Left ventricle myocardium superior (tissue), 1 donor: ENCODE measurements around the gene PLXNA4. TPM values are rescaled to one million over a fixed set of nuclear protein-coding genes. Genes with fewer than 3 reads are reported as not detected.

Source experiments
- ATAC-seq: fragments of 200-7000 bp; cut with Tn5 transposase; one replicate; pipeline ENCODE4 v1.9.1; 2020; ENCODE audit warnings: mild to moderate bottlenecking, moderate library complexity
- DNase-seq: peaks from one replicate; pipeline ENCODE4 v3.0.0-alpha.2; 2020
- intact Hi-C: fragments of 100-400 bp; cut with micrococcal nuclease; formaldehyde crosslinking; loops from one replicate; pipeline ENCODE4 v1.11.0; 2022
- total RNA-seq: library from RNA; stranded (reverse); fragmentation: NEBNext Ultra II Directional; extraction: Animal tissue kit (Norgen Biotek cat#: 25700); gene quantifications from one replicate; pipeline ENCODE4 v1.2.1, GENCODE V29; 2021
- donor health status: DM: no; HTN: yes; CAD: no; lungs with severe emphysema.

Gene PLXNA4
- total RNA-seq, 1 donor from 2014 or later = 19.2 TPM

- no peak for ATAC-seq
- intact Hi-C loops = no loop called here
- DNase-seq = no peak
Observed at GRCh38 chr7:132489776-132490237, 86.5 kb downstream of the PLXNA4 start.

- ATAC-seq (peak; percentile 41), DNase-seq (no peak)
- intact Hi-C loops = no loop called here
Observed at GRCh38 chr7:132488634-132489302, 87.5 kb downstream of the PLXNA4 start.

GRCh38 chr7:132486274-132486610, 90.0 kb downstream of the PLXNA4 start:
- DNase-seq (peak; percentile 70), ATAC-seq (peak; percentile 72)
- intact Hi-C loops = no loop called here

- intact Hi-C loops = no loop called here
- peak; percentile 67 for DNase-seq
- no peak for ATAC-seq
Observed at GRCh38 chr7:132485600-132486273, 90.5 kb downstream of the PLXNA4 start.

GRCh38 chr7:132485136-132485535, 91.1 kb downstream of the PLXNA4 start:
- intact Hi-C loops = no loop called here
- ATAC-seq = no peak
- no peak for DNase-seq

- no peak for ATAC-seq
Observed at GRCh38 chr7:132482866-132483265, 93.4 kb downstream of the PLXNA4 start.

GRCh38 chr7:132480534-132480933, 95.7 kb downstream of the PLXNA4 start:
- peak; percentile 83 for DNase-seq
- ATAC-seq = peak; percentile 93
- intact Hi-C loops = no loop called here

More at GRCh38 chr7:132482866-132483265, 93.4 kb downstream of the PLXNA4 start:
- no peak for DNase-seq
- intact Hi-C loops = no loop called here

- intact Hi-C loops = no loop called here
- DNase-seq = no peak
- no peak for ATAC-seq
Observed at GRCh38 chr7:132476541-132476940, 99.7 kb downstream of the PLXNA4 start.

GRCh38 chr7:132475669-132476116, 100.6 kb downstream of the PLXNA4 start:
- no peak for DNase-seq
- no peak for ATAC-seq
- intact Hi-C loops = no loop called here

GRCh38 chr7:132475037-132475668, 101.1 kb downstream of the PLXNA4 start:
- no peak for DNase-seq
- no peak for ATAC-seq
- intact Hi-C loops = no loop called here

GRCh38 chr7:132472463-132473120, 103.7 kb downstream of the PLXNA4 start:
- ATAC-seq = peak; percentile 98
- intact Hi-C loops = no loop called here
- DNase-seq = peak; percentile 79

- intact Hi-C loops = no loop called here
- no peak for DNase-seq
- ATAC-seq = no peak
Observed at GRCh38 chr7:132471515-132471914, 104.8 kb downstream of the PLXNA4 start.

GRCh38 chr7:132469681-132470080, 106.6 kb downstream of the PLXNA4 start:
- DNase-seq (no peak), ATAC-seq (no peak)
- intact Hi-C loops = no loop called here

- intact Hi-C loops = no loop called here
- ATAC-seq = no peak
Observed at GRCh38 chr7:132469264-132469663, 107.0 kb downstream of the PLXNA4 start.

GRCh38 chr7:132466367-132466766, 109.9 kb downstream of the PLXNA4 start:
- no peak for ATAC-seq
- intact Hi-C loops = no loop called here
- DNase-seq = no peak

More at GRCh38 chr7:132469264-132469663, 107.0 kb downstream of the PLXNA4 start:
- no peak for DNase-seq

- intact Hi-C loops = no loop called here
- ATAC-seq (no peak), DNase-seq (no peak)
Observed at GRCh38 chr7:132465516-132465915, 110.8 kb downstream of the PLXNA4 start.

- ATAC-seq (peak; percentile 88), DNase-seq (peak; percentile 59)
- intact Hi-C loops = no loop called here
Observed at GRCh38 chr7:132464740-132465139, 111.5 kb downstream of the PLXNA4 start.

- DNase-seq (no peak), ATAC-seq (peak; percentile 81)
- intact Hi-C loops = no loop called here
Observed at GRCh38 chr7:132463922-132464321, 112.3 kb downstream of the PLXNA4 start.

- ATAC-seq = no peak
- no peak for DNase-seq
- intact Hi-C loops = no loop called here
Observed at GRCh38 chr7:132462478-132462877, 113.8 kb downstream of the PLXNA4 start.
